ENCODE measurements around the gene PRRC2B. TPM values are rescaled to one million over a fixed set of nuclear protein-coding genes. Genes with fewer than 3 reads are reported as not detected.

Gene PRRC2B
- total RNA-seq, 6 experiments from 2014 or later: 130 to 173 (median 145) TPM

DNA sequence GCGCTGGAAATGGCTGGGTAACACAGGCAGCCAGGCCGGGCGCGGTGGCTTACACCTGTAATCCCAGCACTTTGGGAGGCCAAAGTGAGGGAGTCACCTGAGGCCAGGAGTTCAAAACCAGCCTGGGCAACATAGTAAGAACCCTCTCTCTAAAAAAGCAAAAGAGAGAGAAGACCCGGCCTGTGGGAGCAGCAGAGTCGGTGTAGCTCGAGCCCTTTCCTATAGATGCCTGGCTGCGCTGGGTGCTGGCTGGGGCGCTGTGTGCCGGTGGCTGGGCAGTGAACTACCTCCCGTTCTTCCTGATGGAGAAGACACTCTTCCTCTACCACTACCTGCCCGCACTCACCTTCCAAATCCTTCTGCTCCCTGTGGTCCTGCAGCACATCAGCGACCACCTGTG, 127.9 kb downstream of the PRRC2B start:
- TF ChIP-seq CTCF (IDR thresholded peaks at IDR 0.05): no peak
- H3K27me3 Mint-ChIP-seq (ENCODE audit: insufficient read depth): peaks cover 1% of the 10 kb centered on the region
- no peak overlapping the region for H3K4me3 Mint-ChIP-seq
- peaks cover 9% of the 10 kb centered on the region; the same call in 1 of the 2 replicates for H3K4me1 Mint-ChIP-seq (ENCODE audit: low read depth)
- H3K27ac Mint-ChIP-seq: no peak overlapping the region
- H3K36me3 Mint-ChIP-seq (ENCODE audit: low read depth): peaks cover 27% of the 10 kb centered on the region
- H3K9me3 Mint-ChIP-seq: no peaks in the 10 kb centered on the region
- no peak for DNase-seq

DNA sequence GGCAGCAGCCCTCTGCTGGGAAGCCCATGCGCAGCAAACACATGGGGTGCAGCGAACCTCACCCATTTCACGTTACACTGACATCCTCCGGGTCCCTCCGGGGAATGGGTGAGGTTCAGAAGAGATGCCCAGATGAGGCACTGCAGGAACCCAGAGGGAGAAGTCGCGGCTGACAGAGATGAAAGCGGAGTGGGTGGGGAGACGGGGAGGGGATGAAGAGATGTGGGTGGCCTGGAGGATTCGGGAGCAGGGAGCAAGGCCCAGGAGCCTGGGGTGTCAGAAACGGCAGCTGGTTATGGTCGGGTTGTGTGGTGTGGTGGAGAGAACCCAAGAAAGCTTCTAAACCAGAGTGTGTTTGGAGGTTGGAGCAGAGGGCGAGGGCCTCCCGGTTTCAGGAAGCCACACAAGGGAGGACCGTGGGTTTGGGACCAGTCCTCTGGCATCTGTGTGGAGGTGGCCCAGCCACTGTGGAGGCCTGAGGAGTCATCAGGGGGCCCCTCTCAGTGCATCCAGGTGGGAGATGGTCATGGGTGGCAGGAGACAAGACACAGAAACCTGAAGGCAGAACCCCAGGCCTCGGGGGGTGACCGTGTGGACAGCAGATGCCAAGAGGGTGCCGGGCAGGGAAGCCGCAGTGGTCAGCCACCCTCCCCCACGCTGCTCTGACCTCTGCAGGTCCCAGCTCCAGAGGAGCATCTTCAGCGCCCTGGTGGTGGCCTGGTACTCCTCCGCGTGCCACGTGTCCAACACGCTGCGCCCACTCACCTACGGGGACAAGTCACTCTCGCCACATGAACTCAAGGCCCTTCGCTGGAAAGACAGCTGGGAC, 128.6 kb downstream of the PRRC2B start:
- TF ChIP-seq CTCF (IDR thresholded peaks at IDR 0.05): no peak
- Mint-ChIP-seq H3K27me3 (ENCODE audit: insufficient read depth) (peaks cover 1% of the 10 kb centered on the region), H3K4me1 (ENCODE audit: low read depth) (peaks cover 9% of the 10 kb centered on the region; the same call in 1 of the 2 replicates), H3K27ac (no peak overlapping the region), H3K9me3 (no peaks in the 10 kb centered on the region), H3K36me3 (ENCODE audit: low read depth) (peaks cover 27% of the 10 kb centered on the region), H3K4me3 (no peak overlapping the region)
- no peak for DNase-seq

- peaks cover 1% of the 10 kb centered on the region for H3K27me3 Mint-ChIP-seq (ENCODE audit: insufficient read depth)
- no peak for TF ChIP-seq CTCF (IDR thresholded peaks at IDR 0.05)
- H3K27ac Mint-ChIP-seq: no peak overlapping the region
- H3K9me3 Mint-ChIP-seq: no peaks in the 10 kb centered on the region
- H3K36me3 Mint-ChIP-seq (ENCODE audit: low read depth): peaks cover 28% of the 10 kb centered on the region
- no peak for DNase-seq
- H3K4me3 Mint-ChIP-seq: no peak overlapping the region
- H3K4me1 Mint-ChIP-seq (ENCODE audit: low read depth): peaks cover 9% of the 10 kb centered on the region; the same call in 1 of the 2 replicates
Observed at GRCh38 chr9:131523086-131523388, 129.2 kb downstream of the PRRC2B start.

GRCh38 chr9:131523451-131524435, 129.9 kb downstream of the PRRC2B start:
- Mint-ChIP-seq H3K36me3 (ENCODE audit: low read depth) (peaks cover 29% of the 10 kb centered on the region), H3K27ac (no peak overlapping the region)
- no peak for TF ChIP-seq CTCF (IDR thresholded peaks at IDR 0.05)

GRCh38 chr9:131524665-131525315, 130.9 kb downstream of the PRRC2B start:
- Mint-ChIP-seq H3K27me3 (ENCODE audit: insufficient read depth) (peaks cover 1% of the 10 kb centered on the region), H3K9me3 (no peaks in the 10 kb centered on the region), H3K27ac (peak overlapping the region; percentile 42; the same call in 1 of the 2 replicates), H3K4me1 (ENCODE audit: low read depth) (peaks cover 11% of the 10 kb centered on the region), H3K4me3 (no peak overlapping the region), H3K36me3 (ENCODE audit: low read depth) (peaks cover 18% of the 10 kb centered on the region; the same call in 1 of the 2 replicates)
- DNase-seq: peak; percentile 60
- TF ChIP-seq CTCF (IDR thresholded peaks at IDR 0.05): no peak

More at GRCh38 chr9:131523451-131524435, 129.9 kb downstream of the PRRC2B start:
- no peaks in the 10 kb centered on the region for H3K9me3 Mint-ChIP-seq
- H3K4me1 Mint-ChIP-seq (ENCODE audit: low read depth): peaks cover 9% of the 10 kb centered on the region; the same call in 1 of the 2 replicates
- H3K4me3 Mint-ChIP-seq: no peak overlapping the region
- no peak for DNase-seq
- H3K27me3 Mint-ChIP-seq (ENCODE audit: insufficient read depth): peaks cover 1% of the 10 kb centered on the region
